IMR-90 (cell line): ENCODE results near the gene ABCC9. TPM values are rescaled to one million over a fixed set of nuclear protein-coding genes. Genes with fewer than 3 reads are reported as not detected.

Source experiments
- ATAC-seq: fragments of 200-7000 bp; cut with Tn5 transposase; 2 replicates; pipeline ENCODE4 v1.9.1; 2020; ENCODE audit warnings: low read depth, mild to moderate bottlenecking, moderate library complexity
- BruUV-seq: library from RNA; stranded (reverse); fragments of 400-500 nt; replicated peaks from 2 replicates; lab custom pipeline; 2021; lab: Mats Ljungman, UMichigan
- CTCF ChIA-PET: fragments of 300-600 bp; formaldehyde crosslinking; extraction: SDS; loops from one replicate; lab custom pipeline; 2021; ENCODE audit warnings: antibody characterized with exemption; lab: Yijun Ruan, JAX
- POLR2A ChIA-PET: fragments of 300-600 bp; sonication (Branson Sonifier 250); formaldehyde crosslinking; loops from one replicate; lab custom pipeline; 2022; ENCODE audit warnings: antibody characterized with exemption; ENCODE audit not compliant: unreplicated experiment; lab: Charles Lee
- DNase-seq: peaks from one replicate; pipeline ENCODE4 v3.0.0; 2013
- H2AFZ ChIP-seq: replicated peaks from 2 replicates; pipeline ENCODE3; 2013; ENCODE audit warnings: low read length, mild to moderate bottlenecking; ENCODE audit not compliant: poor library complexity
- H2AK5ac ChIP-seq: 2 replicates; pipeline ENCODE4 v1.6.1; 2013; ENCODE audit warnings: low read depth, low read length, inconsistent platforms
- H2AK9ac ChIP-seq: replicated peaks from 2 replicates; pipeline ENCODE3; 2013; ENCODE audit warnings: mild to moderate bottlenecking, low read depth, low read length, moderate library complexity; ENCODE audit not compliant: poor library complexity
- H2BK120ac ChIP-seq: 2 replicates; pipeline ENCODE4 v1.6.1; 2013; ENCODE audit warnings: low read depth, low read length, inconsistent platforms
- H2BK15ac ChIP-seq: 3 replicates; pipeline ENCODE4 v1.6.1; 2013; ENCODE audit warnings: low read depth, low read length, inconsistent platforms
- H2BK20ac ChIP-seq: 2 replicates; pipeline ENCODE4 v1.6.1; 2013; ENCODE audit warnings: low read depth, mild to moderate bottlenecking, inconsistent platforms, low read length, moderate library complexity
- H2BK5ac ChIP-seq: 2 replicates; pipeline ENCODE4 v1.6.1; 2013; ENCODE audit warnings: mild to moderate bottlenecking, low read depth, low read length, inconsistent platforms; ENCODE audit not compliant: poor library complexity, severe bottlenecking
- H3K14ac ChIP-seq: replicated peaks from 2 replicates; pipeline ENCODE4 v1.6.1; 2013; ENCODE audit warnings: low read depth, low read length, inconsistent platforms
- H3K18ac ChIP-seq: 2 replicates; pipeline ENCODE4 v1.6.1; 2013; ENCODE audit warnings: low read depth, low read length, control low read depth
- H3K23ac ChIP-seq: 2 replicates; pipeline ENCODE4 v1.6.1; 2013; ENCODE audit warnings: low read depth, low read length, inconsistent platforms
- H3K27ac ChIP-seq: 2 replicates; pipeline ENCODE4 v1.5.1; 2013; ENCODE audit warnings: mild to moderate bottlenecking, control low read depth, low read length; ENCODE audit not compliant: insufficient read depth
- H3K27me3 ChIP-seq: 2 replicates; pipeline ENCODE4 v1.6.1; 2013; ENCODE audit warnings: low read length; ENCODE audit not compliant: control insufficient read depth, insufficient read depth
- H3K36me3 ChIP-seq: 2 replicates; pipeline ENCODE4 v1.6.1; 2013; ENCODE audit warnings: low read length, mixed read lengths; ENCODE audit not compliant: control insufficient read depth, insufficient read depth
- H3K4ac ChIP-seq: 2 replicates; pipeline ENCODE4 v1.6.1; 2013; ENCODE audit warnings: low read depth, low read length, inconsistent platforms
- H3K4me1 ChIP-seq: 2 replicates; pipeline ENCODE4 v1.6.1; 2013; ENCODE audit warnings: low read length, mixed read lengths; ENCODE audit not compliant: control insufficient read depth, insufficient read depth
- H3K4me2 ChIP-seq: 2 replicates; pipeline ENCODE4 v1.6.1; 2013; ENCODE audit warnings: low read depth, mild to moderate bottlenecking, control low read depth, low read length, moderate library complexity
- H3K4me3 ChIP-seq: 2 replicates; pipeline ENCODE4 v1.5.1; 2013; ENCODE audit warnings: low read depth, mild to moderate bottlenecking, control low read depth, low read length, moderate library complexity; ENCODE audit not compliant: insufficient read depth
- H3K56ac ChIP-seq: 2 replicates; pipeline ENCODE4 v1.6.1; 2013; ENCODE audit warnings: low read length, inconsistent platforms; ENCODE audit not compliant: insufficient read depth; ENCODE audit errors: extremely low read depth
- H3K79me1 ChIP-seq, 2 experiments: 2 replicates each; pipeline ENCODE4 v1.6.1; 2013; ENCODE audit warnings: low read length in 2 of 2, inconsistent platforms in 1 of 2, low read depth in 1 of 2
- H3K9ac ChIP-seq: 2 replicates; pipeline ENCODE4 v1.6.1; 2013; ENCODE audit warnings: low read depth, low read length, control low read depth
- H3K9me1 ChIP-seq: 2 replicates; pipeline ENCODE4 v1.6.1; 2013; ENCODE audit warnings: low read length, inconsistent platforms; ENCODE audit not compliant: insufficient read depth
- H3K9me3 ChIP-seq: 2 replicates; pipeline ENCODE4 v1.6.1; 2013; ENCODE audit warnings: low read length; ENCODE audit not compliant: control insufficient read depth, insufficient read depth
- H4K20me1 ChIP-seq: 2 replicates; pipeline ENCODE4 v1.6.1; 2013; ENCODE audit warnings: low read length, inconsistent platforms; ENCODE audit not compliant: insufficient read depth
- H4K5ac ChIP-seq: 2 replicates; pipeline ENCODE4 v1.6.1; 2013; ENCODE audit warnings: mild to moderate bottlenecking, low read depth, low read length, control low read depth
- H4K8ac ChIP-seq, 2 experiments: 2 replicates each; pipeline ENCODE4 v1.6.1; 2013; ENCODE audit warnings: low read depth in 2 of 2, low read length in 2 of 2, control low read depth in 1 of 2, inconsistent platforms in 1 of 2
- H4K91ac ChIP-seq: 2 replicates; pipeline ENCODE4 v1.6.1; 2013; ENCODE audit warnings: low read depth, low read length, inconsistent platforms; ENCODE audit not compliant: insufficient read depth
- RAD21 ChIP-seq: IDR thresholded peaks from 2 replicates; pipeline ENCODE4 v1.6.1; 2012; ENCODE audit warnings: low read length, improper control_type of control experiment
- RFX5 ChIP-seq: IDR thresholded peaks from 2 replicates; pipeline ENCODE4 v1.8.0; 2012; ENCODE audit warnings: low read depth, mild to moderate bottlenecking, low read length, moderate library complexity
- SMC3 ChIP-seq: fragments of 150-350 bp; IDR thresholded peaks from 2 replicates; pipeline ENCODE4 v1.6.1; 2016; ENCODE audit warnings: low read depth, mild to moderate bottlenecking, antibody characterized with exemption, low read length, moderate library complexity
- WGBS, 2 experiments: methylation state at CpG; one replicate each; pipeline versions ENCODE4 v1.1.5 to v1.1.7; 2013; ENCODE audit warnings: missing lambda C conversion rate in 2 of 2; ENCODE audit not compliant: insufficient read length in 1 of 2; ENCODE audit errors: extremely low coverage in 2 of 2; 5-methylcytosine and 5-hydroxymethylcytosine counted together
- dilution Hi-C: fragments of 300-500 bp; cut with HindIII; formaldehyde crosslinking; loops from one replicate; pipeline ENCODE4 v1.14.3; 2018; ENCODE audit warnings: low sequenced_read_pairs; ENCODE audit not compliant: unreplicated experiment
- in situ Hi-C: fragments of 300-500 bp; cut with MboI; formaldehyde crosslinking; loops from 3 replicates; pipeline ENCODE4 v1.14.3; 2019; ENCODE audit warnings: low sequenced_read_pairs, inconsistent platforms, mixed read lengths
- intact Hi-C: fragments of 100-400 bp; cut with micrococcal nuclease; formaldehyde crosslinking; loops from 2 replicates; pipeline ENCODE4 v1.10.0; 2022
- polyA plus RNA-seq, 3 experiments: library from polyadenylated mRNA; depleted of rRNA; stranded (reverse); fragments of >200 nt; gene quantifications; 2 replicates each; pipeline ENCODE4 v1.2.3, GENCODE V29; 2012; ENCODE audit warnings: low replicate concordance in 1 of 3
- total RNA-seq: library from RNA; depleted of rRNA; stranded (reverse); fragments of >200 nt; gene quantifications from 2 replicates; pipeline ENCODE4 v1.2.3, GENCODE V29; 2012

ABCC9 gene
- total and polyA plus RNA-seq, 2 of the 4 experiments (the other 2 are of a cell fraction) = 1.2 to 6.6 TPM

- TF ChIP-seq SMC3 = no peak
Measured at GRCh38 chr12:21828136-21828775, 113.0 kb downstream of the ABCC9 start (continued).

GRCh38 chr12:21827083-21827482 lies 114.1 kb downstream of the ABCC9 start:
- dilution Hi-C loops = no loop called here
- H3K4me1 ChIP-seq = peaks cover 2% of the 10 kb centered on the region
- no peak overlapping the region for H2BK120ac ChIP-seq
- H3K18ac ChIP-seq = no peak overlapping the region
- H3K79me1 ChIP-seq = no peaks in the 10 kb centered on the region
- no peak overlapping the region for H2BK5ac ChIP-seq
- no peak overlapping the region for H3K9ac ChIP-seq
- H3K4me2 ChIP-seq = no peak overlapping the region
- ATAC-seq (no peak), DNase-seq (no peak)
- no TSS peak for BruUV-seq
- WGBS, 2 experiments = no CpG with 5 or more reads among the region's 3 CpGs
- no peaks in the 10 kb centered on the region for H3K9me3 ChIP-seq
- ChIA-PET POLR2A (no interaction called here), CTCF (no interaction called here)
- H3K27ac ChIP-seq = no peak overlapping the region
- no peak overlapping the region for H2BK15ac ChIP-seq
- intact Hi-C loops = loop anchor here (5.0 kb wide), 1 partner anchor 115 kb away; the partner anchor contains the start of gene ABCC9
- H4K5ac ChIP-seq = no peak overlapping the region
- no peak overlapping the region for H3K14ac ChIP-seq
- H4K20me1 ChIP-seq = no peaks in the 10 kb centered on the region
- H3K23ac ChIP-seq = no peak overlapping the region
- no peak overlapping the region for H3K56ac ChIP-seq
- H3K4ac ChIP-seq = no peak overlapping the region
- no peak overlapping the region for H2AK5ac ChIP-seq
- no peak overlapping the region for H2AFZ ChIP-seq
- H2AK9ac ChIP-seq = no peak overlapping the region
- no peak overlapping the region for H4K8ac ChIP-seq
- TF ChIP-seq RFX5 (no peak), RAD21 (no peak)
- H4K91ac ChIP-seq = no peak overlapping the region
- no peak overlapping the region for H2BK20ac ChIP-seq
- H3K36me3 ChIP-seq = no peaks in the 10 kb centered on the region
- H3K9me1 ChIP-seq = no peaks in the 10 kb centered on the region
- in situ Hi-C loops = no loop called here
- no peaks in the 10 kb centered on the region for H3K27me3 ChIP-seq
- no peak overlapping the region for H3K4me3 ChIP-seq
